22Rv1 (cell line): ENCODE results near the gene SUGCT.

Source experiments
- ZFX ChIP-seq: fragments of 450-650 bp; IDR thresholded peaks from 2 replicates; pipeline ENCODE4 v1.6.1; 2017; ENCODE audit warnings: antibody characterized with exemption, borderline replicate concordance
- TF ChIP-seq, protein P1 (sequence below): fragments of 450-650 bp; IDR thresholded peaks from 2 replicates; pipeline ENCODE4 v1.5.1; 2017; ENCODE audit warnings: mild to moderate bottlenecking

DNA sequence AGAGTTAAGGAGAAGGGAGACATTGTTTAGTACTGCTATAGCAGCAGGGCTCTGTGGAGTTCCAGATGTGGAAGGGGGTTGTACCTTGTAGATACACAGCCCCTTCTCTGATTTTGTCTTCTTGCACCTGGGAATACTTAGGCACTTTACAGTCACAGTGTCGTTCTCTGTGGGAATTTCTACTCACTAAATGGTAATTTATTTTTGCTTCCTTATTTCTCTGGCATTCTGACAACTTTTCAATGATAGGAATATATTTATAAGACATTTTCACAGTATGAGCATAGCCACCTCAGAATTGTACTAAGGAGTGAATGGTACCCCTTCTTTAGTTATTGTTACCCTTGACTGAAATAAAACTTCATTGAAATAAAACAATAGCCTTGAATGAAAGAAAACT lies 132.8 kb downstream of the SUGCT start:
- TF ChIP-seq, protein P1, sequence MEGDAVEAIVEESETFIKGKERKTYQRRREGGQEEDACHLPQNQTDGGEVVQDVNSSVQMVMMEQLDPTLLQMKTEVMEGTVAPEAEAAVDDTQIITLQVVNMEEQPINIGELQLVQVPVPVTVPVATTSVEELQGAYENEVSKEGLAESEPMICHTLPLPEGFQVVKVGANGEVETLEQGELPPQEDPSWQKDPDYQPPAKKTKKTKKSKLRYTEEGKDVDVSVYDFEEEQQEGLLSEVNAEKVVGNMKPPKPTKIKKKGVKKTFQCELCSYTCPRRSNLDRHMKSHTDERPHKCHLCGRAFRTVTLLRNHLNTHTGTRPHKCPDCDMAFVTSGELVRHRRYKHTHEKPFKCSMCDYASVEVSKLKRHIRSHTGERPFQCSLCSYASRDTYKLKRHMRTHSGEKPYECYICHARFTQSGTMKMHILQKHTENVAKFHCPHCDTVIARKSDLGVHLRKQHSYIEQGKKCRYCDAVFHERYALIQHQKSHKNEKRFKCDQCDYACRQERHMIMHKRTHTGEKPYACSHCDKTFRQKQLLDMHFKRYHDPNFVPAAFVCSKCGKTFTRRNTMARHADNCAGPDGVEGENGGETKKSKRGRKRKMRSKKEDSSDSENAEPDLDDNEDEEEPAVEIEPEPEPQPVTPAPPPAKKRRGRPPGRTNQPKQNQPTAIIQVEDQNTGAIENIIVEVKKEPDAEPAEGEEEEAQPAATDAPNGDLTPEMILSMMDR, result no peak
- no peak for TF ChIP-seq ZFX
